ENCODE measurements around the gene DYNC1LI1.
"Not testable (repeated sequence)": the region's sequence is repeated elsewhere in the genome, so short reads cannot be mapped to it uniquely, and the experiment has no call there.

DYNC1LI1 gene

GRCh38 chr3:32531010-32531647 lies 39.5 kb downstream of the DYNC1LI1 start:
- no peak for DNase-seq (ENCODE audit: low read depth in 2 of 2)

- DNase-seq (ENCODE audit: low read depth in 2 of 2), result no peak
Observed at GRCh38 chr3:32525720-32526119, 44.9 kb downstream of the DYNC1LI1 start.

GRCh38 chr3:32522682-32523081 lies 48.0 kb downstream of the DYNC1LI1 start:
- DNase-seq (ENCODE audit: low read depth in 2 of 2), result no peak

- DNase-seq (ENCODE audit: low read depth in 2 of 2), result not testable (repeated sequence)
Observed at GRCh38 chr3:32518921-32519320, 51.7 kb downstream of the DYNC1LI1 start.

GRCh38 chr3:32516751-32517150 lies 53.9 kb downstream of the DYNC1LI1 start:
- DNase-seq (ENCODE audit: low read depth in 2 of 2), result not testable (repeated sequence)

- no peak for DNase-seq (ENCODE audit: low read depth in 2 of 2)
Observed at GRCh38 chr3:32511005-32511404, 59.7 kb downstream of the DYNC1LI1 start.

GRCh38 chr3:32510075-32510724 lies 60.5 kb downstream of the DYNC1LI1 start:
- DNase-seq (ENCODE audit: low read depth in 2 of 2), result peak in 1 of 2 experiments; percentile 44

GRCh38 chr3:32508711-32509110 lies 61.9 kb downstream of the DYNC1LI1 start:
- DNase-seq (ENCODE audit: low read depth in 2 of 2), result no peak

- no peak for DNase-seq (ENCODE audit: low read depth in 2 of 2)
Observed at GRCh38 chr3:32506466-32506865, 64.2 kb downstream of the DYNC1LI1 start.

GRCh38 chr3:32502946-32503286 lies 67.7 kb downstream of the DYNC1LI1 start:
- DNase-seq (ENCODE audit: low read depth in 2 of 2), result no peak

- peak; percentile 62 to 63 for DNase-seq (ENCODE audit: low read depth in 2 of 2)
Observed at GRCh38 chr3:32502118-32502945, 68.3 kb downstream of the DYNC1LI1 start, which contains the start of gene CMTM6. Gene CMTM6, minus strand, starts transcription at chr3:32502852. Its CDS starts 107 bp downstream, at chr3:32502745.

- DNase-seq (ENCODE audit: low read depth in 2 of 2), result no peak
Observed at GRCh38 chr3:32501783-32502117, 68.9 kb downstream of the DYNC1LI1 start.

- DNase-seq (ENCODE audit: low read depth in 2 of 2), result no peak
Observed at GRCh38 chr3:32500880-32501782, 69.5 kb downstream of the DYNC1LI1 start.

GRCh38 chr3:32500231-32500630 lies 70.4 kb downstream of the DYNC1LI1 start:
- DNase-seq (ENCODE audit: low read depth in 2 of 2), result no peak

- no peak for DNase-seq (ENCODE audit: low read depth in 2 of 2)
Observed at GRCh38 chr3:32499585-32499984, 71.1 kb downstream of the DYNC1LI1 start.

GRCh38 chr3:32498992-32499391 lies 71.7 kb downstream of the DYNC1LI1 start:
- no peak for DNase-seq (ENCODE audit: low read depth in 2 of 2)

GRCh38 chr3:32498252-32498651 lies 72.4 kb downstream of the DYNC1LI1 start:
- DNase-seq (ENCODE audit: low read depth in 2 of 2), result no peak

- DNase-seq (ENCODE audit: low read depth in 2 of 2), result no peak
Observed at GRCh38 chr3:32495609-32496008, 75.0 kb downstream of the DYNC1LI1 start.

GRCh38 chr3:32495085-32495484 lies 75.6 kb downstream of the DYNC1LI1 start:
- no peak for DNase-seq (ENCODE audit: low read depth in 2 of 2)

GRCh38 chr3:32493437-32494414 lies 76.9 kb downstream of the DYNC1LI1 start:
- no peak for DNase-seq (ENCODE audit: low read depth in 2 of 2)

Measured in stimulated activated CD4-positive, alpha-beta T cell treated with anti-CD3 and anti-CD28 coated beads, Interleukin-12 subunit alpha, Interleukin-12 subunit beta, amount 100 ng/mL, for 24 hours (primary cell).